Endothelial cell of umbilical vein (primary cell): ENCODE results near the gene KRT6C. TPM values are rescaled to one million over a fixed set of nuclear protein-coding genes. Genes with fewer than 3 reads are reported as not detected.

ENCODE experiments used
- BruUV-seq: library from RNA; stranded (reverse); fragments of 400-500 nt; replicated peaks from 2 replicates; lab custom pipeline; 2021; lab: Mats Ljungman, UMichigan
- CTCF ChIA-PET: fragments of 300-600, 350-600 bp; sonication (Branson Sonifier 250); formaldehyde crosslinking; loops from one replicate; lab custom pipeline; 2021; ENCODE audit warnings: antibody characterized with exemption, inconsistent platforms; lab: Charles Lee
- POLR2A ChIA-PET: fragments of 300-600, 350-600 bp; sonication (Branson Sonifier 250); formaldehyde crosslinking; loops from one replicate; lab custom pipeline; 2021; ENCODE audit warnings: antibody characterized with exemption, inconsistent platforms; lab: Charles Lee
- DNase-seq: peaks from one replicate; pipeline ENCODE4 v3.0.0-alpha.2; 2011; ENCODE audit warnings: low read depth, low spot score
- FAIRE-seq: peaks from 2 replicates; lab custom pipeline; 2011; peaks lifted over from hg19 to GRCh38; lab: Jason Lieb, UNC
- H2AFZ ChIP-seq: 2 replicates; pipeline ENCODE4 v1.6.0; 2012; ENCODE audit warnings: low read depth, low read length, control low read depth, inconsistent platforms
- H3K27ac ChIP-seq: 2 replicates; pipeline ENCODE4 v1.5.1; 2011; ENCODE audit warnings: low read depth, mild to moderate bottlenecking, control low read depth, low read length, moderate library complexity; ENCODE audit not compliant: insufficient read depth
- H3K27me3 ChIP-seq, 2 experiments: 2 replicates each; pipeline versions ENCODE4 v1.6.0 to v1.6.1; 2011; ENCODE audit warnings: low read length in 2 of 2, mixed read lengths in 1 of 2; ENCODE audit not compliant: control insufficient read depth in 2 of 2, insufficient read depth in 2 of 2
- H3K36me3 ChIP-seq, 2 experiments: 2 replicates in 1 of 2; 3 replicates in 1 of 2; pipeline ENCODE4 v1.5.1; 2011; ENCODE audit warnings: low read length in 2 of 2, mild to moderate bottlenecking in 1 of 2, moderate library complexity in 1 of 2; ENCODE audit not compliant: control insufficient read depth in 2 of 2, insufficient read depth in 2 of 2; ENCODE audit errors: extremely low read depth in 1 of 2
- H3K4me1 ChIP-seq: 3 replicates; pipeline ENCODE4 v1.5.1; 2011; ENCODE audit warnings: mild to moderate bottlenecking, low read length; ENCODE audit not compliant: control insufficient read depth, insufficient read depth; ENCODE audit errors: extremely low read depth
- H3K4me2 ChIP-seq: 2 replicates; pipeline ENCODE4 v1.6.1; 2011; ENCODE audit warnings: low read length, control low read depth, mixed read lengths; ENCODE audit not compliant: insufficient read depth
- H3K4me3 ChIP-seq, 3 experiments: fragments of 200-600 bp in 1 of 3; sonication (generic), shearing (Covaris generic) in 1 of 3; replicated peaks in 1 of 3; 2 replicates each; pipeline ENCODE4 v1.5.1; 2011 to 2016; ENCODE audit warnings: control low read depth in 3 of 3, low read length in 3 of 3, mild to moderate bottlenecking in 2 of 3, inconsistent platforms in 1 of 3, low read depth in 1 of 3, moderate library complexity in 1 of 3; ENCODE audit not compliant: insufficient read depth in 1 of 3
- H3K79me2 ChIP-seq: 2 replicates; pipeline ENCODE4 v1.6.0; 2012; ENCODE audit warnings: low read length, inconsistent platforms; ENCODE audit not compliant: control insufficient read depth, insufficient read depth
- H3K9ac ChIP-seq: replicated peaks from 2 replicates; pipeline ENCODE3; 2011; ENCODE audit warnings: low read length, control low read depth; ENCODE audit not compliant: insufficient read depth; ENCODE audit errors: extremely low read depth
- H3K9me1 ChIP-seq: replicated peaks from 3 replicates; pipeline ENCODE4 v1.6.0; 2011; ENCODE audit warnings: mild to moderate bottlenecking, low read length; ENCODE audit not compliant: control insufficient read depth, insufficient read depth; ENCODE audit errors: extremely low read depth
- H3K9me3 ChIP-seq: replicated peaks from 2 replicates; pipeline ENCODE4 v1.5.1; 2012; ENCODE audit warnings: low read length, inconsistent platforms; ENCODE audit not compliant: control insufficient read depth, insufficient read depth
- H4K20me1 ChIP-seq: replicated peaks from 2 replicates; pipeline ENCODE3; 2011; ENCODE audit warnings: mild to moderate bottlenecking, low read length; ENCODE audit not compliant: control insufficient read depth, insufficient read depth; ENCODE audit errors: extremely low read depth
- EZH2 ChIP-seq: IDR thresholded peaks from 2 replicates; pipeline ENCODE4 v1.6.1; 2012; ENCODE audit warnings: borderline replicate concordance, low read depth, mild to moderate bottlenecking, moderate library complexity, low read length, inconsistent platforms; ENCODE audit not compliant: severe bottlenecking
- FOS ChIP-seq: IDR thresholded peaks from 2 replicates; pipeline ENCODE4 v1.6.1; 2011; ENCODE audit warnings: mild to moderate bottlenecking, low read length, moderate library complexity, borderline replicate concordance; ENCODE audit not compliant: insufficient read depth
- GATA2 ChIP-seq: IDR thresholded peaks from 2 replicates; pipeline ENCODE4 v1.7.0; 2011; ENCODE audit warnings: low read depth, mild to moderate bottlenecking, moderate library complexity, mixed read lengths, low read length; ENCODE audit not compliant: insufficient read length, insufficient read depth
- JUN ChIP-seq: IDR thresholded peaks from 2 replicates; pipeline ENCODE4 v1.6.1; 2011; ENCODE audit warnings: borderline replicate concordance, low read depth; ENCODE audit not compliant: insufficient read length, insufficient read depth
- MYC ChIP-seq: IDR thresholded peaks from one replicate; pipeline ENCODE4 v1.6.1; 2011; ENCODE audit warnings: mild to moderate bottlenecking, low read depth, low read length
- POLR2A ChIP-seq: IDR thresholded peaks from 2 replicates; pipeline ENCODE4 v1.6.1; 2012; ENCODE audit warnings: low read depth, mild to moderate bottlenecking, control low read depth, low read length
- POLR2AphosphoS5 ChIP-seq: IDR thresholded peaks from 2 replicates; pipeline ENCODE4 v1.6.1; 2012; ENCODE audit warnings: low read depth, mild to moderate bottlenecking, control low read depth, low read length, moderate library complexity; ENCODE audit not compliant: insufficient read depth
- dilution Hi-C: fragments of 300-500 bp; cut with MboI; formaldehyde crosslinking; loops from one replicate; pipeline ENCODE4 v1.15.0; 2019; ENCODE audit warnings: low sequenced_read_pairs; ENCODE audit not compliant: extremely low pct_ligation_motif_present
- intact Hi-C: fragments of 100-400 bp; cut with micrococcal nuclease; formaldehyde crosslinking; loops from one replicate; pipeline ENCODE4 v1.10.0; 2022
- polyA plus RNA-seq, 4 experiments: library from polyadenylated mRNA; depleted of rRNA in 3 of 4; stranded (reverse) in 3 of 4; unstranded in 1 of 4; fragments of >200 nt; gene quantifications; 2 replicates each; pipeline versions ENCODE4 v1.2.1 to v1.2.3, GENCODE V29; 2011 to 2012; ENCODE audit warnings: missing spikeins in 1 of 4
- total RNA-seq: library from RNA; stranded (reverse); gene quantifications from 2 replicates; pipeline ENCODE4 v1.2.3, GENCODE V29; 2021
- TF ChIP-seq, protein P1 (sequence below): IDR thresholded peaks from 2 replicates; pipeline ENCODE4 v1.6.1; 2011; ENCODE audit not compliant: insufficient read depth, insufficient read length
- TF ChIP-seq, protein P2 (sequence below), 2 donors: IDR thresholded peaks; 1 replicate in 1 of 2; 2 replicates in 1 of 2; pipeline ENCODE4 v1.5.1; 2011; ENCODE audit warnings: low read length in 2 of 2, mild to moderate bottlenecking in 2 of 2, moderate library complexity in 2 of 2, control low read depth in 1 of 2, inconsistent platforms in 1 of 2, low read depth in 1 of 2; ENCODE audit not compliant: insufficient read depth in 1 of 2; ENCODE audit errors: extremely low read depth in 1 of 2

The KRT6C gene
- total and polyA plus RNA-seq, 2 donors (not counting 3 experiments of a cell fraction or from before 2014, with no cell fraction given): not detected

DNA sequence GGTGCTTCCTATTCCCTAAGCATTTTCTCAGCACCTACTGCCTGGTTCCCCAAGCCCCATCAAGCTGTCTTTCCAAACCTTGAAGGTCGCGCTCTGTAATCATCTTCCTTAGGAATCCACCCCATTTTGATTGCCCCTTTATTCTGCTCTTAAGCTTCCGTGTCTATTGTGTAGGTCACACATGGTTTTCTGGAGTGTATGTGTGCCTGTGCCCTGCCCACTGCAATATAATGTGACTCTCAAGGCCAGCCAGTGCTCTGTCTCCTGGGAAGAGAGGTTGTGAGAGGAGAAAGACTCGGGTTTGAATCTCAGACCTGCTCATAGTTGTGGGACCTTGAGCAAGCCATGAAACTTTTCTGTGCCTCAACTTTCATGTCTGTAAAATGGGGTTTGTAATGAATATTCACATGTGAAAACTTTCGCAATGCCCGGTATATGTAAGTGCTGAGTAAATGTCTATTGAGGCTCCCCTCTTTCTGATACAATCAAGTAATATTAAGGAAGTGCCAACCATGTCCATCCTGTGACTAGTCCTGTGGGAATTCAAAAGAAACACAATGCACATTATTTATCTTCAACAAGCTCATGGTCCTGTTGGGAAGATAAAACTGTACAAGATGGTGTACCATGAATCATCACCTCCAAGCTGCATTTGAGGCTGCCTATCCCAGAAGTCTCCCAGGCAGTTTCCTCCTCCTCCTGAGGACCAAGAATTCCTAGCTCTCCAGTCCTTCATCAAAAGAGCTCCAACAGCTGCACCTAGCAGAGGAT lies 38.7 kb downstream of the KRT6C start:
- H3K4me2 ChIP-seq: no peak overlapping the region
- intact Hi-C loops: no loop called here

DNA sequence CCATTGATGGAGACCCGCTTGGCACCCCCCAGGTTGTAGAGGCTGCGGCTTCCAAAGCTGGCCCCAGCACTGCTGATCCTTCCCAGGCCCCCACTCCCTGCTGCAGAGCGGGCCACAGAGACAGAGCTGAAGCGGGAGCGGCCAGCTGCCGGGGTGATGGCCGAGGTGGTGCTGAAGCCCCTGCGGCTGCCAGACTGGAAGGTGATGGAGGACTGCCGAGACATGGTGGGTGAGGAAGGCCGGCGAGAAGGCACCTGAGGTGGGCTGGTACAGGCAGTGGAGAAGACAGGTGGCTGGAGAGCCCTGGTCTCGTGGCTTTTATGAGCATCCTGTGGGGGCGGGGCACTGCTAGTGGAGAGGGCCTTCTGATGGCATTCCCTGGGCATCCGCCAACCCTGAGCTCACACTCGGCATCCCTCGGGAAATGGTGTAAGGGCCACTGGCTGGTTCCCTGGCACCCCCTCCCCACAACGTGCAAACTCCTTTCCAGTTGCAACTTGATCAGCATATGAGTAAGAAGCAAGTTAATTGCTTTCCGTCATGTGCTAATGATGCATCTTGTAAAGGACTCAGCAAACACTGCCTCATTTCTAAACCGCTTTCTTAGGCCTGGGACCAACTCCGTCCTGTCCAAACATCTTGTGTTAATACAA lies 39.4 kb downstream of the KRT6C start, which contains the start of gene KRT75:
Gene KRT75 (minus strand): TSS at position 291 of the 653 bp plus-strand sequence. CDS start 67 bp downstream, at position 224.
- Histone ChIP-seq H3K27me3 (no peaks in the 10 kb centered on the region), H3K4me3 (no peak within 1 kb of the TSS), H2AFZ (no peak within 1 kb of the TSS), H3K9me3 (no peaks in the 10 kb centered on the region), H3K4me2 (no peak within 1 kb of the TSS), H3K9ac (no peak within 1 kb of the TSS), H3K27ac (no peak within 1 kb of the TSS), H3K79me2 (no peaks in the 10 kb centered on the region), H3K36me3 (no peaks in the 10 kb centered on the region), H3K9me1 (no peaks in the 10 kb centered on the region), H4K20me1 (no peaks in the 10 kb centered on the region), H3K4me1 (no peaks in the 10 kb centered on the region)
- ChIA-PET POLR2A (no interaction called here), CTCF (no interaction called here)
- no peak for DNase-seq
- dilution Hi-C loops (no loop called here), intact Hi-C loops (no loop called here)
- no peak for FAIRE-seq
- no peak for TF ChIP-seq JUN
- TF ChIP-seq, protein P1, sequence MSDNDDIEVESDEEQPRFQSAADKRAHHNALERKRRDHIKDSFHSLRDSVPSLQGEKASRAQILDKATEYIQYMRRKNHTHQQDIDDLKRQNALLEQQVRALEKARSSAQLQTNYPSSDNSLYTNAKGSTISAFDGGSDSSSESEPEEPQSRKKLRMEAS: no peak
- TF ChIP-seq, protein P2, sequence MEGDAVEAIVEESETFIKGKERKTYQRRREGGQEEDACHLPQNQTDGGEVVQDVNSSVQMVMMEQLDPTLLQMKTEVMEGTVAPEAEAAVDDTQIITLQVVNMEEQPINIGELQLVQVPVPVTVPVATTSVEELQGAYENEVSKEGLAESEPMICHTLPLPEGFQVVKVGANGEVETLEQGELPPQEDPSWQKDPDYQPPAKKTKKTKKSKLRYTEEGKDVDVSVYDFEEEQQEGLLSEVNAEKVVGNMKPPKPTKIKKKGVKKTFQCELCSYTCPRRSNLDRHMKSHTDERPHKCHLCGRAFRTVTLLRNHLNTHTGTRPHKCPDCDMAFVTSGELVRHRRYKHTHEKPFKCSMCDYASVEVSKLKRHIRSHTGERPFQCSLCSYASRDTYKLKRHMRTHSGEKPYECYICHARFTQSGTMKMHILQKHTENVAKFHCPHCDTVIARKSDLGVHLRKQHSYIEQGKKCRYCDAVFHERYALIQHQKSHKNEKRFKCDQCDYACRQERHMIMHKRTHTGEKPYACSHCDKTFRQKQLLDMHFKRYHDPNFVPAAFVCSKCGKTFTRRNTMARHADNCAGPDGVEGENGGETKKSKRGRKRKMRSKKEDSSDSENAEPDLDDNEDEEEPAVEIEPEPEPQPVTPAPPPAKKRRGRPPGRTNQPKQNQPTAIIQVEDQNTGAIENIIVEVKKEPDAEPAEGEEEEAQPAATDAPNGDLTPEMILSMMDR (IDR thresholded peaks at IDR 0.05; ENCODE audit: extremely low read depth in 1 of 2, insufficient read depth in 1 of 2, low read depth in 1 of 2, low read length in 2 of 2): no peak
- TF ChIP-seq POLR2AphosphoS5: no peak
- TF ChIP-seq MYC: no peak
- TF ChIP-seq POLR2A: no peak
- TF ChIP-seq GATA2: no peak
- no peak for TF ChIP-seq FOS
- no peak for TF ChIP-seq EZH2
- no TSS peak for BruUV-seq

More for the DNA sequence above, 38.7 kb downstream of the KRT6C start:
- no peaks in the 10 kb centered on the region for H3K9me3 ChIP-seq
- no peak for FAIRE-seq
- DNase-seq: no peak
- ChIA-PET CTCF (no interaction called here), POLR2A (no interaction called here)
- no TSS peak for BruUV-seq
- no peak overlapping the region for H3K4me3 ChIP-seq
- no peaks in the 10 kb centered on the region for H3K36me3 ChIP-seq
- H3K9me1 ChIP-seq: no peaks in the 10 kb centered on the region
- H2AFZ ChIP-seq: no peak overlapping the region
- no peaks in the 10 kb centered on the region for H3K27me3 ChIP-seq
- H3K4me1 ChIP-seq: no peaks in the 10 kb centered on the region
- no peak overlapping the region for H3K9ac ChIP-seq
- TF ChIP-seq JUN (no peak), FOS (no peak), POLR2AphosphoS5 (no peak)
- TF ChIP-seq, protein P1: no peak
- dilution Hi-C loops: no loop called here
- no peak overlapping the region for H3K27ac ChIP-seq
- no peaks in the 10 kb centered on the region for H4K20me1 ChIP-seq
- no peaks in the 10 kb centered on the region for H3K79me2 ChIP-seq
